Left colon (tissue), 2 donors: Measurements from ENCODE around the gene VMA21. TPM values are rescaled to one million over a fixed set of nuclear protein-coding genes. Genes with fewer than 3 reads are reported as not detected.

Experiments used
- ATAC-seq: fragments of 200-7000 bp; cut with Tn5 transposase; one replicate; pipeline ENCODE4 v1.9.1; 2020; ENCODE audit warnings: mild to moderate bottlenecking, moderate library complexity
- DNase-seq, 2 donors: peaks; one replicate each; pipeline ENCODE4 v3.0.0-alpha.2; 2020
- intact Hi-C, 2 donors: fragments of 100-400 bp; cut with DNase I in 1 of 2; cut with micrococcal nuclease in 1 of 2; formaldehyde crosslinking; loops; one replicate each; pipeline versions ENCODE4 v1.11.2 to v1.14.0; 2022; cut with DNase I, micrococcal nuclease
- total RNA-seq, 2 donors: library from RNA; stranded (reverse); fragmentation: NEBNext Ultra II Directional; extraction: Animal tissue kit (Norgen Biotek cat#: 25700); gene quantifications; one replicate each; pipeline ENCODE4 v1.2.1, GENCODE V29; 2021
- donor health status: DM: no; HTN: no; CAD: no.
- donor health status: DM: yes; HTN: yes; CAD: no.

The VMA21 gene
- total RNA-seq, 2 donors from 2014 or later = 12.5 to 13.3 TPM

DNA sequence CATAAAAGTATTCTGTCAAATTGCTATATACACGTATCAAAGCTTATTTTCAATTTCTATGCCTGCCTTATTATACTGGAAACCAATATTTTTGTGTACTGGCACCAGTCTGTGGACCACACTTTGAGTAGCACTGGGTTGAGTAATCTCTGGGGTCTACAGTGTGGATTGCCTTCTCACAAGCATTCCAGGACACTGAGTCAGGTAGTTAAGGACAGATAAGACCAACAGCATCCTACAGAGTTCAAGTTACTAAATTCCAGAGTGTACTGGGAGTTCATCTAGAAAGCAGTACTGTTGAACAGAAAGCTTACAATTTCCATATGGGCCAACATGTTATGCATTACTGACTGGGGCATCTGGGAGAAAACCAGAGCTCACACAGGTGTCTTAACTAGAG lies 61.8 kb downstream of the VMA21 start:
- intact Hi-C loops = loop anchor here in 1 of 2 donors (5.0 kb wide), 1 partner anchor 332 kb away; no protein-coding TSS in a partner anchor
- ATAC-seq (no peak), DNase-seq (no peak)

Other genes with a start within 250 kb of the VMA21 start
- gene GPR50, start 220.6 kb upstream of the VMA21 start, total RNA-seq = not detected
- gene PASD1, start 166.5 kb downstream of the VMA21 start, total RNA-seq = not detected